Measurements from ENCODE around the gene GABARAPL2. TPM values are rescaled to one million over a fixed set of nuclear protein-coding genes. Genes with fewer than 3 reads are reported as not detected.

Gene GABARAPL2
- polyA plus RNA-seq, 1 donor from 2014 or later: 344 TPM

GRCh38 chr16:75578725-75579124, 12.5 kb downstream of the GABARAPL2 start:
- no peak for TF ChIP-seq EZH2 (IDR thresholded peaks at IDR 0.05; ENCODE audit: borderline replicate concordance, insufficient read depth, low read length, poor library complexity, severe bottlenecking)
- TF ChIP-seq REST (IDR thresholded peaks at IDR 0.05; ENCODE audit: borderline replicate concordance): no peak
- TF ChIP-seq CTCF (IDR thresholded peaks at IDR 0.05; ENCODE audit: poor library complexity, severe bottlenecking): no peak
- TF ChIP-seq POLR2AphosphoS5 (IDR thresholded peaks at IDR 0.05): no peak
- TF ChIP-seq MXI1 (conservative IDR thresholded peaks at IDR 0.05; ENCODE audit: poor library complexity, severe bottlenecking): no peak
- TF ChIP-seq RAD21 (conservative IDR thresholded peaks at IDR 0.05): no peak
- TF ChIP-seq TAF1 (IDR thresholded peaks at IDR 0.05; ENCODE audit: low read depth): no peak
- no peak for TF ChIP-seq SMC3 (conservative IDR thresholded peaks at IDR 0.05; ENCODE audit: poor library complexity)
- no peak for TF ChIP-seq EP300 (conservative IDR thresholded peaks at IDR 0.05; ENCODE audit: poor library complexity, severe bottlenecking)
- peaks cover 8% of the 10 kb centered on the region for H3K36me3 ChIP-seq (ENCODE audit: insufficient read depth, low read length)
- H4K20me1 ChIP-seq (ENCODE audit: insufficient read depth): no peaks in the 10 kb centered on the region
- no peaks in the 10 kb centered on the region for H3F3A ChIP-seq (ENCODE audit: insufficient read depth, low read length, poor library complexity, severe bottlenecking)
- H3K9me3 ChIP-seq (ENCODE audit: low read length): no peaks in the 10 kb centered on the region
- no peak overlapping the region for H3K4me2 ChIP-seq (ENCODE audit: low read length)
- no peaks in the 10 kb centered on the region for H3K79me2 ChIP-seq (replicated peaks; ENCODE audit: insufficient read depth, low read length)
- H3K4me3 ChIP-seq (ENCODE audit: low read length): no peak overlapping the region
- H3K9me2 ChIP-seq (ENCODE audit: insufficient read depth, low read length): no peaks in the 10 kb centered on the region
- H3K27me3 ChIP-seq (ENCODE audit: insufficient read depth, low read depth, low read length): no peaks in the 10 kb centered on the region
- H2AFZ ChIP-seq (ENCODE audit: low read depth, low read length): no peak overlapping the region
- H3K27ac ChIP-seq (ENCODE audit: low read length): no peak overlapping the region
- no peak overlapping the region for H3K9ac ChIP-seq (ENCODE audit: low read length)

- no peaks in the 10 kb centered on the region for H3K9me3 ChIP-seq (ENCODE audit: low read length)
- peaks cover 3% of the 10 kb centered on the region for H3K36me3 ChIP-seq (ENCODE audit: insufficient read depth, low read length)
These were observed 13.2 kb downstream of the GABARAPL2 start for GRCh38 chr16:75579281-75579834.

More at GRCh38 chr16:75579281-75579834, 13.2 kb downstream of the GABARAPL2 start:
- TF ChIP-seq TAF1 (IDR thresholded peaks at IDR 0.05; ENCODE audit: low read depth) (no peak), REST (IDR thresholded peaks at IDR 0.05; ENCODE audit: borderline replicate concordance) (no peak), CTCF (IDR thresholded peaks at IDR 0.05; ENCODE audit: poor library complexity, severe bottlenecking) (no peak), MXI1 (conservative IDR thresholded peaks at IDR 0.05; ENCODE audit: poor library complexity, severe bottlenecking) (no peak), RAD21 (conservative IDR thresholded peaks at IDR 0.05) (no peak), EP300 (conservative IDR thresholded peaks at IDR 0.05; ENCODE audit: poor library complexity, severe bottlenecking) (no peak), POLR2AphosphoS5 (IDR thresholded peaks at IDR 0.05) (no peak), EZH2 (IDR thresholded peaks at IDR 0.05; ENCODE audit: borderline replicate concordance, insufficient read depth, low read length, poor library complexity, severe bottlenecking) (no peak), SMC3 (conservative IDR thresholded peaks at IDR 0.05; ENCODE audit: poor library complexity) (no peak)
- no peaks in the 10 kb centered on the region for H4K20me1 ChIP-seq (ENCODE audit: insufficient read depth)
- H3K9ac ChIP-seq (ENCODE audit: low read length): no peak overlapping the region
- H3K4me2 ChIP-seq (ENCODE audit: low read length): no peak overlapping the region
- no peaks in the 10 kb centered on the region for H3K27me3 ChIP-seq (ENCODE audit: insufficient read depth, low read depth, low read length)
- H3K9me2 ChIP-seq (ENCODE audit: insufficient read depth, low read length): no peaks in the 10 kb centered on the region
- H3K27ac ChIP-seq (ENCODE audit: low read length): no peak overlapping the region
- no peaks in the 10 kb centered on the region for H3F3A ChIP-seq (ENCODE audit: insufficient read depth, low read length, poor library complexity, severe bottlenecking)
- H3K79me2 ChIP-seq (replicated peaks; ENCODE audit: insufficient read depth, low read length): no peaks in the 10 kb centered on the region
- no peak overlapping the region for H3K4me3 ChIP-seq (ENCODE audit: low read length)
- no peak overlapping the region for H2AFZ ChIP-seq (ENCODE audit: low read depth, low read length)

Measured in neural cell (in vitro differentiated cells).